HG02840 (cell line): ENCODE results near the gene LMAN1L.

Experiments
- ATAC-seq: cut with Tn5 transposase; IDR thresholded peaks from one replicate; pipeline ENCODE4 v1.9.1; 2021; ENCODE audit warnings: mild to moderate bottlenecking, moderate library complexity, moderate number of reproducible peaks; ENCODE audit not compliant: unreplicated experiment, low FRiP score

Gene LMAN1L

GRCh38 chr15:74812533-74812932 lies at the start of gene LMAN1L:
LMAN1L (plus strand) TSS chr15:74812835; CDS start chr15:74812855, 20 bp downstream.
- ATAC-seq = no peak

DNA sequence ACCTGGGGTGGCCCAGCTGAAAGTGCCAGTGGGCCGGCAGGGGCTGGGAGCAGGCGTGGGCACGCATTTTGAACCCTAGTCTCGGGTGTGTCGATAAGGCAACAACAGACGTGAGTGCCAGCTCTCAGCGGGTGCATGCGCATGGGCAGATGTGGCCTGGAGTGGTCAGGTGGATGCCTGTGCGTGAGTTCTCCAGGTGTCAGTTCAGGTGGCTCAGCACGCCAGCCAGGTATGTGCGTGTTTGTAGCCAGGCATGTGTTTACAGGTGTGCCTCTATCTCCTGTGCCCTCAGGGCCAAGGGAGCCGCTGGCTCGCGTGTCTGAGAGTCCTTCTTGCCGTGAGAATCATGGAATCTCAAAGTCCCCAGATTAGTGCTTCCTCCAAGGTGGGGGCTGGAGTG lies 49.2 kb upstream of the LMAN1L start:
- no peak for ATAC-seq

DNA sequence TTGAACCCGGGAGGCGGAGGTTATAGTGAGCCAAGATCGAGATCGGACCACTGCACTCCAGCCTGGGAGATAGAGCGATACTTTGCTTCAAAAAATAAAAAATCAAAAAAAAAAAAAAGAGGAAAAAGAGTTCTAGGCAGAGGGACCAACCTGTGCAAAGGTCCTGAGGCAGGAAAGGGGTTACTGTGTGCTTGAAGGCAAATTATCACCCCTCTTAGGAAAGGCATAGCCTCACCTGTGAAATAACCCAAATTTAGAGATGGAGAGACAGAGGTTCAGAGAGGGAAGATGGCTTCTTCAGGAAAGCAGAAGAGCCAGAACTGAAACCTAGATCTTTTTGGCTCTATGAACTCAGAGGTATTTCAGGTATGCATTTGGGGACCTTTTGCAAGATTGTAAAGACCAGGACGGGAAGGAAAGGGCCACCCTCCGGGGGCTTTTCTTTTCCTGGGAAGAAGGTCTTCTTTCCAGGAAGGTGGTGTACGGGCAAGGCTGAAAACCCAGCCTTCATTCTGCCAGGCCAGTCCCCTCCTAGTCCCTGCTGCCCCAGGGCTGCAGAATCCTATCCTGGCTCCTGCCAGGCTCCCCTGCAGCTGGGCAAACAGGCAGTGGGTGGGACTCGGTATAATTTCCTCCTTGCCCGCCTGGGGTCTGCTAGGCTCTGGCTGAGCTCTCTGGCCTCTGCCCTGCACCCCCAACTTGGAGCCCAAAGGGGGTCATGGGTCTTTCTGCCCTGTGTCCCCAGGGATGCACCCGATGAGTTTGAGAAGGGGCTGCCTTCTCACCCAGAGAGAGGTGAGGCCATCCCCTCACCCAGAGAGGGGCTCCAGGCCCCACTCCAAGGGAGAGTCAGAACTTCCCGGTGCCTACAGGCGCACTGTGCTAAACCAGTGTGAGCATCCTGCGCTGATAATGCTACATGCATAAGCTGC lies 45.2 kb upstream of the LMAN1L start:
- ATAC-seq = no peak

- ATAC-seq = no peak
These were observed 44.4 kb upstream of the LMAN1L start for GRCh38 chr15:74768099-74768770.

DNA sequence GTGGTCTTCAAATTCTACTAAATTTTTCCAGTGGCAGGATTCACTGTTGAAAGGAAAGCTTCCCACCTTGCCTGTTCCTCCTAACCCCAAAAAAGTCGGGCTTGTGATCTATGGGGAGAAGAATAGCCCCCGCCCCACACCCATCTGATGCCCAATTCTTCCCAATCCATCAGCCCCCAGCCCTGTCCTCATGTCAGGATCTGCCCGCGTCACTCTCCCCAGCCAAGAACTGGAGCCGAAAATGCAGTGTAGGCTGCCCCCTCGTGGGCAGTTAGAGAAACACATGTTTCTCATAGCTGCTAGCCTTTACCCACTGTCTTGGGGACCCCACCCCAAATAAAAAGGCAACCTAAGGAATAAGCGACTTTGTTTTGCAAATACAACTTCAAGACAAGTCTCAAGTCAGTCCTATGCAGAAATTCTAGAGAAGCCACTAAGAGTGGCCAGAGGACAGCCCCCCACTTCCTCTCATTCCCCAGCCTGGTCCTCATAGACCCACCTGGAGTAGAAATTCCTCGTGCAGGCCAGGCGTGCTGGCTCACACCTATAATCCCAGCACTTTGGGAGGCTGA lies 43.8 kb upstream of the LMAN1L start:
- ATAC-seq = no peak

DNA sequence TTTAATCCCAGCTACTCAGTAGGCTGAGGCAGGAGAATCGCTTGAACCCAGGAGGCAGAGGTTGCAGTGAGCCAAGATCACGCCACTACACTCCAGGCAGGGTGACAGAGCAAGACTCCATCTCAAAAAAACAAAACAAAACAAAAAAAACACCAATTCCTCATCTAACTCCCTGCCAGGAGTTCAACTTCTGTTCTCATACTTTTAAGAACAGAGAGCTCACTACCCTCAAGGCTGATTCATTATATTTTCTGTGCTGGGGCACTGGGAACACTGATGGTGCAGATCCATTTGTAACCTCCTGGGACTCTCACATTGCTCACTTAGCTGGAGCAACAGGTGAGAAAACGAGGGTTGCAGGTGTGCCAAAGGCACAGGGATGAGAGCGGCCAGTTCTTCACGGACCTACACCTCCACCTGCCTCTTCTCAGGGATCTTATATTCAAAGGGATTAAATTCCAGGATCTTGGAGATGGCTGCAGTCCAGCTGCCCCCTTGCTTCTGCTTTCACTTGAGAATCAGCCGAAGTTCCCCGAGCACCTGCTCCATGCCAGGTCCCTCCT lies 43.1 kb upstream of the LMAN1L start:
- no peak for ATAC-seq

GRCh38 chr15:74770211-74770903 lies 42.3 kb upstream of the LMAN1L start:
- no peak for ATAC-seq

GRCh38 chr15:74773329-74773728 lies 39.3 kb upstream of the LMAN1L start:
- no peak for ATAC-seq

GRCh38 chr15:74773731-74774252 lies 38.8 kb upstream of the LMAN1L start:
- no peak for ATAC-seq

DNA sequence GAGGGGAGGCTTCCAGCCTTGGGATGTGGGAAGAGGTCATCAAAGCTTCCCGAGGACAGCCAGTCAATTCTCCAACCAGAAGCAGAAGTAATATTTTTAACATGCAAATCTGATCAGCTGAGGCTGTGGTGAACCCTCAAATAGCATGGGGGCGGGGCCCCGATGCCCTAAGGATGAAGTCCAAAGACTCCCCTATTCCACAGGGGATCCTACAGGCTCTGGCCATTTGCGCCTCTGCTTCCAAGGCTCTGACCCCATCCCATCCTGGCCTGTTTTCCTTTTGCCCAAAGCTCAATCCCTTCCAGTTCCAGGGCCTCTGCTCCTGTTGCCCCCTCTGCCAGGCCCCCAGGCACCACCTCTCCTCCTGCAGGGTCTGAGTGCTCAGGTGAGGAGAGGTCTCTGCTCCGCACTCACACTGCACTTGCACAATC lies 37.5 kb upstream of the LMAN1L start:
- ATAC-seq = no peak

DNA sequence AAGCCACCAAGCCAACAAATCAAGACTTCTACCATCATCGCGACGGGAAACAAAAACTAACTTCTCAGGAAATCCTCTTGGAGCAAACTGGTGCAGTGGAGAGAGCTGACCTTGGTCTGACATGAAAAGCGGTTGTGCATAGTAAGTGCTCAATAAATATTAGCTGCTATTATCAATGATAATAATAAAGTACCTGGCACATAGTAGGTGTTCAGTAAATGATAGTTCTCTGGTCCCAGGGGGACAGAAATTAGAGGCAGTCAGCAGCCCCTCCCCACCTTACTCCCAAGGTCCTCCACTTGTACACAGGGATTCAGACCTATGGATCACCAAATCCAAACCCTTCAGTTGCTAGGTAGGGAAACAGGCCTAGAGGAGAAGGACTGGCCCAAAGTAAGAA lies 36.7 kb upstream of the LMAN1L start:
- ATAC-seq = no peak

- ATAC-seq = no peak
These were observed 35.5 kb upstream of the LMAN1L start for GRCh38 chr15:74776821-74777768.

DNA sequence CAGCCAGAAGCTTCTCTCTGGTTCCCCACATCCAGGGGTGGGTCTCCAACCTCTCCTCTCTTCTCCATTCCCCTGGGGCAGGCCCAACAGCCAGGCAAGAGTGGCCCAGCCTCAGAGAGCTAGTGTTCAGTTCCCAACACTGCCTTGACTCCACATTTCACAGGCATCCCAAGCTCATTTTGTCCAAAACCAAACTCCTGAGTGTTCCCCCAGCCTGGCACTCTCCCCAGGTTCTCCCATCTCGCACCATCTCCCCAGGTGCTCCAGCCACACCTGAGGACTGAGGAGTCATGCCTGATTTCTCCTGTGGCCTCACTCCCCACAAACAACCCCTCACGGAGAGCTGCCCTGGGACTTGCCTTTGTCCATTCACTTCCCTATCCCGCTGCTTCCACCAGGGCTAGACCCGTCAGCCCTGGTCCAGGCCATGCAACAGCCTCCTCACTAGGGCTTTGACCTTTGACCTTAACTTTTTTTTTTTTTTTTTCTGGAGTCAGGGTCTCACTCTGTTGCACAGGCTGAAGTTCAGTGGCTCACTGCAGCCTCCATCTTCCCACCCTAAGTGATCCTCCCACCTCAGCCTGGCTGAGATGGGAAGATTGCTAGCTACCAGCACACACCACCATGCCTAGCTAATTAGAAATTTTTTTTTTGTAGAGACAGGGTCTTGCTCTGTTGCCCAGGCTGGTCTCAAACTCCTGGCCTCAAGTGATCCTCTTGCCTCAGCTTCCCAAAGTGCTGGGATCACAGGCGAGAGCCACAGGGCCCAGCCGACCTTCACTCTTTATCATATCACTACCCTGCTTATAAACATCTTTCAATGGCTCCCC lies 34.7 kb upstream of the LMAN1L start:
- no peak for ATAC-seq

DNA sequence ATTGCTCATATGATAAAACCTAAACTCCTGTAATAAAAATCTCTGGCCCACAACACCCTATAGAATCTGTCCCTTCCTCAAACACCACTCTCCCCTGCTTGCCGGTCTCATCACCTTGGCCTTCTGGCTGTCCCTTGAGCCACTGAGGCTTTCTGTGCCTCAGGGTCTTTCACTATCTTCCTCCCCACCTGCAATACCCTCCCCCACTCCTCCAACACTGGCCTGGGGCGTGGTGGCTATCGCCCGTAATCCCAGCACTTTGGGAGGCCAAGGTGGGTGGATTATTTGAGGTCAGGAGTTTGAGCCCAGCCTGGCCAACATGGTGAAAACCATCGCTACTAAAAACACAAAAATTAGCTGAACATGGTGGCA lies 34.0 kb upstream of the LMAN1L start:
- no peak for ATAC-seq

GRCh38 chr15:74779162-74779648 lies 33.4 kb upstream of the LMAN1L start:
- ATAC-seq = no peak

- ATAC-seq = no peak
These were observed 31.9 kb upstream of the LMAN1L start for GRCh38 chr15:74780523-74781430.
